Measurements from ENCODE around the gene CARD11.

- TF ChIP-seq CTCF (IDR thresholded peaks at IDR 0.05) (no peak), POLR2A (IDR thresholded peaks at IDR 0.05) (no peak)
Observed at GRCh38 chr7:2953588-2954407, 89.9 kb downstream of the CARD11 start.

Data from heart left ventricle (tissue), 13 donors.